ENCODE data around the gene ARG2. TPM values are rescaled to one million over a fixed set of nuclear protein-coding genes. Genes with fewer than 3 reads are reported as not detected.

The ARG2 gene
- total and polyA plus RNA-seq, 9 of the 15 experiments (the other 6 are each of a cell fraction or from before 2014, with no cell fraction given): 6.2 to 75.0 (median 17.8) TPM

- in situ Hi-C loops (cut with MboI): no loop called here
- Histone ChIP-seq H3K9me1 (ENCODE audit: control insufficient read depth, insufficient read depth, low read length) (no peaks in the 10 kb centered on the region), H4K20me1 (replicated peaks; ENCODE audit: control insufficient read depth, insufficient read depth, low read length) (no peaks in the 10 kb centered on the region), H3K27me3 (ENCODE audit: control insufficient read depth in 2 of 2, insufficient read depth in 2 of 2, low read length in 2 of 2) (no peaks in the 10 kb centered on the region), H3K4me3 (no peak overlapping the region), H3K4me2 (ENCODE audit: insufficient read depth, low read length) (no peak overlapping the region), H3K9me3 (replicated peaks; ENCODE audit: control insufficient read depth, insufficient read depth, low read depth, low read length) (no peaks in the 10 kb centered on the region), H3K36me3 (ENCODE audit: control insufficient read depth, insufficient read depth, low read length) (peaks cover 43% of the 10 kb centered on the region; the same call in 2 of the 3 replicates), H3K79me2 (ENCODE audit: control insufficient read depth, insufficient read depth, low read length) (peaks cover 38% of the 10 kb centered on the region), H3K9ac (ENCODE audit: insufficient read depth in 1 of 2, low read depth in 2 of 2, low read length in 2 of 2) (no peak overlapping the region), H3K4me1 (replicated peaks in 1 of 2; ENCODE audit: control insufficient read depth in 2 of 2, insufficient read depth in 2 of 2, low read length in 2 of 2) (peaks cover 7 to 12% of the 10 kb centered on the region in 2 experiments; a peak in 4 of 5 replicates), H2AFZ (ENCODE audit: low read depth, low read length) (no peak overlapping the region), H3K27ac (ENCODE audit: extremely low read depth, low read depth, low read length) (no peak overlapping the region)
- FAIRE-seq (no peak), ATAC-seq (no peak), DNase-seq (ENCODE audit: extremely low read depth in 1 of 4, low spot score in 3 of 4) (no peak)
- intact Hi-C loops (cut with micrococcal nuclease): no loop called here
- ChIA-PET CTCF (ENCODE audit: low intra/inter-chr PET ratio) (no interaction called here), POLR2A (interaction anchor here (0.7 kb wide), 1 partner anchor 9 kb away, joined by 3 read pairs; no protein-coding TSS in a partner anchor)
- 72% methylated on average over 2 of the region's 2 CpGs for WGBS (ENCODE audit: insufficient coverage, low coverage, missing lambda C conversion rate)
- TF ChIP-seq USF2 (CRISPR knock-in tag; IDR thresholded peaks at IDR 0.05) (0 out of 2 replicates have a peak, but pooled peaks have one; percentile 15), NFYB (IDR thresholded peaks at IDR 0.05; ENCODE audit: extremely low read depth, insufficient read length) (peak; percentile 43), UBTF (IDR thresholded peaks at IDR 0.05; ENCODE audit: borderline replicate concordance in 1 of 2, low read depth in 2 of 2, low read length in 2 of 2) (no peak)
- no TSS peak for BruUV-seq (replicated peaks)
Measured at GRCh38 chr14:67595392-67595791, 24.3 kb upstream of the ARG2 start.
